Fibroblast of lung (primary cell): Measurements from ENCODE around the gene PSMD2. TPM values are rescaled to one million over a fixed set of nuclear protein-coding genes. Genes with fewer than 3 reads are reported as not detected.
A peak's percentile ranks its signal among the peaks of the same experiment; 100 is the strongest.

ENCODE experiments used
- DNase-seq, 2 donors: peaks; one replicate each; pipeline versions ENCODE4 v3.0.0 to v3.0.0-alpha.2; 2010; ENCODE audit warnings: low read depth in 2 of 2
- H2AFZ ChIP-seq: 2 replicates; pipeline ENCODE4 v1.5.1; 2012; ENCODE audit warnings: low read length, control low read depth, inconsistent platforms
- H3K27ac ChIP-seq: 2 replicates; pipeline ENCODE4 v1.5.1; 2011; ENCODE audit warnings: low read length, control low read depth; ENCODE audit not compliant: insufficient read depth
- H3K27me3 ChIP-seq: 2 replicates; pipeline ENCODE4 v1.5.1; 2011; ENCODE audit warnings: mild to moderate bottlenecking, low read length; ENCODE audit not compliant: control insufficient read depth, insufficient read depth
- H3K36me3 ChIP-seq: 2 replicates; pipeline ENCODE4 v1.5.1; 2011; ENCODE audit warnings: low read length; ENCODE audit not compliant: control insufficient read depth, insufficient read depth
- H3K4me1 ChIP-seq: 2 replicates; pipeline ENCODE4 v1.5.1; 2011; ENCODE audit warnings: low read length; ENCODE audit not compliant: control insufficient read depth, insufficient read depth; ENCODE audit errors: extremely low read depth
- H3K4me2 ChIP-seq: 2 replicates; pipeline ENCODE4 v1.5.1; 2011; ENCODE audit warnings: low read length, control low read depth; ENCODE audit not compliant: insufficient read depth; ENCODE audit errors: extremely low read depth
- H3K4me3 ChIP-seq, 4 experiments: fragments of 200-600 bp in 1 of 4; sonication (generic) in 1 of 4; replicated peaks in 1 of 4; 2 replicates each; pipeline ENCODE4 v1.5.1; 2011 to 2016; ENCODE audit warnings: low read length in 4 of 4, low read depth in 3 of 4, mild to moderate bottlenecking in 3 of 4, control low read depth in 2 of 4, inconsistent platforms in 1 of 4, mixed read lengths in 1 of 4; ENCODE audit not compliant: insufficient read depth in 1 of 4; ENCODE audit errors: control extremely low read depth in 1 of 4
- H3K79me2 ChIP-seq: 2 replicates; pipeline ENCODE4 v1.5.1; 2012; ENCODE audit warnings: mild to moderate bottlenecking, low read length, inconsistent platforms; ENCODE audit not compliant: control insufficient read depth, insufficient read depth
- H3K9ac ChIP-seq: 2 replicates; pipeline ENCODE4 v1.5.1; 2011; ENCODE audit warnings: mild to moderate bottlenecking, low read length, control low read depth; ENCODE audit not compliant: insufficient read depth
- H3K9me3 ChIP-seq: 2 replicates; pipeline ENCODE4 v1.5.1; 2012; ENCODE audit warnings: low read depth, low read length; ENCODE audit not compliant: control insufficient read depth, insufficient read depth
- H4K20me1 ChIP-seq: 2 replicates; pipeline ENCODE4 v1.5.1; 2011; ENCODE audit warnings: low read length; ENCODE audit not compliant: control insufficient read depth, insufficient read depth; ENCODE audit errors: extremely low read depth
- EZH2 ChIP-seq: IDR thresholded peaks from 2 replicates; pipeline ENCODE4 v1.5.1; 2012; ENCODE audit warnings: low read length, control low read depth, mild to moderate bottlenecking; ENCODE audit errors: missing control alignments
- polyA plus RNA-seq, 2 donors: library from polyadenylated mRNA; depleted of rRNA in 1 of 2; stranded (reverse) in 1 of 2; unstranded in 1 of 2; fragments of >200 nt; gene quantifications; 2 replicates each; pipeline ENCODE4 v1.2.1, GENCODE V29; 2011 to 2012; ENCODE audit warnings: missing spikeins in 1 of 2
- total RNA-seq: library from RNA; depleted of rRNA; stranded (reverse); fragments of >200 nt; gene quantifications from 2 replicates; pipeline ENCODE4 v1.2.1, GENCODE V29; 2014
- TF ChIP-seq, protein P1 (sequence below), 2 donors: IDR thresholded peaks in 1 of 2; conservative IDR thresholded peaks in 1 of 2; 1 replicate in 1 of 2; 2 replicates in 1 of 2; pipeline ENCODE4 v1.5.1; 2011 to 2012; ENCODE audit warnings: low read length in 2 of 2, control low read depth in 1 of 2, inconsistent platforms in 1 of 2, low read depth in 1 of 2, mild to moderate bottlenecking in 1 of 2

PSMD2 gene
- total and polyA plus RNA-seq, 2 donors (not counting 1 experiment from before 2014, with no cell fraction given) = 188 to 429 TPM

DNA sequence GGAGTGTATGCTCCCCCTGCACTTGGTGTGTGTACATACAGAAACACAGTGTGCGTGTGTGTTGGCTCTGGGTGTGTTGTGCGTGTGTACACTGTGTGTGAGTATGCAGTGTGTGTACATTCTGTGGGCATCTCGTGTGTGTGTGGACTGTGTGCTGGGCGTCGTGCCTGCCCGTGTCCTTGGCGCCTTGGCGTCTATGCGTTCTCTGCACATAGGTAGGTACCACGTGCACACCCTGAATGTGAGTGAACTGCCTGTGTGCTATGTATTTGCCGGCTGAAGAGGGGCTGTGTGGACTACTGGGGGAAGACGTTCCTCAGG is 23.7 kb upstream of the PSMD2 start:
- TF ChIP-seq, protein P1, sequence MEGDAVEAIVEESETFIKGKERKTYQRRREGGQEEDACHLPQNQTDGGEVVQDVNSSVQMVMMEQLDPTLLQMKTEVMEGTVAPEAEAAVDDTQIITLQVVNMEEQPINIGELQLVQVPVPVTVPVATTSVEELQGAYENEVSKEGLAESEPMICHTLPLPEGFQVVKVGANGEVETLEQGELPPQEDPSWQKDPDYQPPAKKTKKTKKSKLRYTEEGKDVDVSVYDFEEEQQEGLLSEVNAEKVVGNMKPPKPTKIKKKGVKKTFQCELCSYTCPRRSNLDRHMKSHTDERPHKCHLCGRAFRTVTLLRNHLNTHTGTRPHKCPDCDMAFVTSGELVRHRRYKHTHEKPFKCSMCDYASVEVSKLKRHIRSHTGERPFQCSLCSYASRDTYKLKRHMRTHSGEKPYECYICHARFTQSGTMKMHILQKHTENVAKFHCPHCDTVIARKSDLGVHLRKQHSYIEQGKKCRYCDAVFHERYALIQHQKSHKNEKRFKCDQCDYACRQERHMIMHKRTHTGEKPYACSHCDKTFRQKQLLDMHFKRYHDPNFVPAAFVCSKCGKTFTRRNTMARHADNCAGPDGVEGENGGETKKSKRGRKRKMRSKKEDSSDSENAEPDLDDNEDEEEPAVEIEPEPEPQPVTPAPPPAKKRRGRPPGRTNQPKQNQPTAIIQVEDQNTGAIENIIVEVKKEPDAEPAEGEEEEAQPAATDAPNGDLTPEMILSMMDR (conservative IDR thresholded peaks at IDR 0.05 in 1 of 2, IDR thresholded peaks at IDR 0.05 in 1 of 2; ENCODE audit: low read depth in 1 of 2, low read length in 2 of 2) = no peak
- peak; percentile 97 for TF ChIP-seq EZH2
- Histone ChIP-seq H3K27ac (no peak overlapping the region), H3K4me3 (peak overlapping the region in 2 of 4 experiments; percentile 24 to 25), H3K9ac (no peak overlapping the region), H3K36me3 (no peaks in the 10 kb centered on the region), H3K79me2 (no peaks in the 10 kb centered on the region), H3K27me3 (peaks cover 28% of the 10 kb centered on the region), H4K20me1 (no peaks in the 10 kb centered on the region), H3K4me1 (no peaks in the 10 kb centered on the region), H3K4me2 (no peak overlapping the region), H3K9me3 (no peaks in the 10 kb centered on the region), H2AFZ (no peak overlapping the region)
- DNase-seq = no peak

DNA sequence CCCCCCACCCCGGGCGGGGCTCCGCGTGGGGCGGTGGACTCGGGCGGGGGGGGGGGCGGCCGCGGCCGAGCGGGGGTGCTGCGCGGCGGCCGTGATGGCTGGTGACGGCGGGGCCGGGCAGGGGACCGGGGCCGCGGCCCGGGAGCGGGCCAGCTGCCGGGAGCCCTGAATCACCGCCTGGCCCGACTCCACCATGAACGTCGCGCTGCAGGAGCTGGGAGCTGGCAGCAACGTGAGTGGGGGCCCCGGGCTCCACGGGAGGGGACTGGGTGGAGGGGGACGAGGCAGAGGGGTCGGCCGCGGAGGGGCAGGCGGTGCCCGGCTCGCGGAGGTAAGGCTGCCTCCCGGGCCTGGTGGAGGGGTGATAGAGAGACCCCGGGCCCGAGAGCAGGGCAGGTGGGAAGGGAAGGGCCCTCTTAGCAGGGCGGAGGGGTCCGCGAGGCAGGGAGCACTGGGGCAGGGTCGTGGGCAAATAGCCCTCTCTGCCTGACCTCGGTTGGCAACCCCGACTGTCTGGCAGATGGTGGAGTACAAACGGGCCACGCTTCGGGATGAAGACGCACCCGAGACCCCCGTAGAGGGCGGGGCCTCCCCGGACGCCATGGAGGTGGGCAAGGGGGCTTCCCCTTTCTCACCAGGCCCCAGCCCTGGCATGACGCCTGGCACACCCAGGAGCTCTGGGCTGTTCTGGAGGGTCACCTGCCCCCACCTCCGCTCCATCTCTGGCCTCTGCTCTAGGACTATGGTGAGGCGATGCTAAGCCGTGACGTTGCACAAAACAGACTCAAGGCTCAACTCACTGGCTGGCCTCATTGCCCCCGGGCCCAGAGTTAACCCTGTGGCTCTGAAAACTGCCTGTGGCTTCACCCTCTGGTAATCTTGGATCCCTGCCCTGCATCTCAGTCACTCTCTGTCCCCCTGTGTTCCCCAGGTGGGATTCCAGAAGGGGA is 22.8 kb upstream of the PSMD2 start, which contains the start of gene ECE2:
Gene ECE2, plus strand, starts transcription at position 62 of the 950 bp plus-strand sequence. Its CDS starts 132 bp downstream, at position 194.
- TF ChIP-seq EZH2 = peak; percentile 67
- TF ChIP-seq, protein P1 (conservative IDR thresholded peaks at IDR 0.05 in 1 of 2, IDR thresholded peaks at IDR 0.05 in 1 of 2; ENCODE audit: low read depth in 1 of 2, low read length in 2 of 2) = no peak
- H3K27ac ChIP-seq = no peak within 1 kb of the TSS
- H3K4me3 ChIP-seq = peak within 1 kb of the TSS in 2 of 4 experiments; percentile 24 to 25
- no peaks in the 10 kb centered on the region for H3K36me3 ChIP-seq
- no peak within 1 kb of the TSS for H3K9ac ChIP-seq
- peaks cover 32% of the 10 kb centered on the region for H3K27me3 ChIP-seq
- H4K20me1 ChIP-seq = no peaks in the 10 kb centered on the region
- H3K4me2 ChIP-seq = no peak within 1 kb of the TSS
- H3K4me1 ChIP-seq = no peaks in the 10 kb centered on the region
- no peaks in the 10 kb centered on the region for H3K9me3 ChIP-seq
- no peak within 1 kb of the TSS for H2AFZ ChIP-seq
- DNase-seq = no peak
- H3K79me2 ChIP-seq = no peaks in the 10 kb centered on the region

DNA sequence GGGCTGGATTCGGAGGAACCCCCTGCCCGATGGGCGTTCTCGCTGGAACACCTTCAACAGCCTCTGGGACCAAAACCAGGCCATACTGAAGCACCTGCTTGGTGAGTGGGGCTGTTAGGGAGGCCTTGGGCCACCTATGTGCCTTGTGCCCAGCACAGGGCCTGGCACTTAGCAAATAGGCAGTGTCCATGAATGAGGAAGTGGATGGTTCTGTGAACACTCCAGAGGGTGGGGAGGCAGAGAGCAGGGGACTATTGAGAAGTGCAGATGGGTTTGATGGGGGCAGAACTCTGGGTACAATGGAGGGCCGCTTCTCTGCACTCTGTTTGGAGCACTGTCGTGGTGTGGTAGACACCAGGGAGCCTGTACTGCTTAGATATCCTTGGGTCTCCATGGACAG is 21.7 kb upstream of the PSMD2 start:
- Histone ChIP-seq H3K4me2 (no peak overlapping the region), H4K20me1 (no peaks in the 10 kb centered on the region), H3K4me3 (no peak overlapping the region), H3K9me3 (no peaks in the 10 kb centered on the region), H3K27me3 (peaks cover 34% of the 10 kb centered on the region), H3K79me2 (no peaks in the 10 kb centered on the region), H2AFZ (no peak overlapping the region), H3K36me3 (no peaks in the 10 kb centered on the region), H3K4me1 (no peaks in the 10 kb centered on the region), H3K9ac (no peak overlapping the region), H3K27ac (no peak overlapping the region)
- TF ChIP-seq, protein P1 (conservative IDR thresholded peaks at IDR 0.05 in 1 of 2, IDR thresholded peaks at IDR 0.05 in 1 of 2; ENCODE audit: low read depth in 1 of 2, low read length in 2 of 2) = no peak
- TF ChIP-seq EZH2 = no peak
- no peak for DNase-seq
